ENCODE results near the gene CLDN19.
A peak's percentile ranks its signal among the peaks of the same experiment; 100 is the strongest.
"Not testable (repeated sequence)": the region's sequence is repeated elsewhere in the genome, so short reads cannot be mapped to it uniquely, and the experiment has no call there.

CLDN19 gene

GRCh38 chr1:42733415-42734200, 6.4 kb downstream of the CLDN19 start:
- TF ChIP-seq ZFX (IDR thresholded peaks at IDR 0.05; ENCODE audit: borderline replicate concordance) (no peak), CTCF (IDR thresholded peaks at IDR 0.05) (no peak)

DNA sequence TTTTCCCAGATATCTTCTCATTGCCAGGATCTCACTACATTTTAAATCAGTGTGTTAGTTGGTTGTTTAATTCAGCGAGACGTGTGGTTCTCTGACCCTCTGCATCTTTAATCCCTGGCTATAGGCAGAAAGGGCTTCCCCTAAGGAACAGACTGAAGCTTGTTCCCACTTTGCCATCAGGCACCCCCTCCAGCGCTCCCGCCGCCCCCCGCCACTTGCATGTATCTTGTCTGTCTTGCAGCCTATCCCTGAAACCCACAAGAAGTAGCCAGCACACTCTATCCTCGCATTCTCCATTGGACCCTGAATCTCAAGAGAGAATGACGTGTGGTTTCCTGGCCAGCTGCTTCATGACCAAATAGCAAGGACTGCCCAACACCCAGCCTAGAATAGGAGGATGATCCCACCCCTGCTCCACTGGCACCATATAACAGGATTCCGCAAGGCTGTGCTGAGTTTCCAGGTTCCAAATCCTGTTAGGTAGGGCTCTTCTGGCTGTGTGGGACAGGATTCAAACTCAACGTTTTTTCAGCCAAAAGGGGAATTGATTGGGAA, 7.8 kb downstream of the CLDN19 start:
- TF ChIP-seq CTCF (IDR thresholded peaks at IDR 0.05) (no peak), ZFX (IDR thresholded peaks at IDR 0.05; ENCODE audit: borderline replicate concordance) (no peak)
- no peak overlapping the region for H3K27ac ChIP-seq

More at GRCh38 chr1:42733415-42734200, 6.4 kb downstream of the CLDN19 start:
- no peak overlapping the region for H3K27ac ChIP-seq

- TF ChIP-seq ZFX (IDR thresholded peaks at IDR 0.05; ENCODE audit: borderline replicate concordance) = no peak
- TF ChIP-seq CTCF (IDR thresholded peaks at IDR 0.05) = no peak
- no peak overlapping the region for H3K27ac ChIP-seq
Measured at GRCh38 chr1:42731585-42731984, 8.5 kb downstream of the CLDN19 start.

DNA sequence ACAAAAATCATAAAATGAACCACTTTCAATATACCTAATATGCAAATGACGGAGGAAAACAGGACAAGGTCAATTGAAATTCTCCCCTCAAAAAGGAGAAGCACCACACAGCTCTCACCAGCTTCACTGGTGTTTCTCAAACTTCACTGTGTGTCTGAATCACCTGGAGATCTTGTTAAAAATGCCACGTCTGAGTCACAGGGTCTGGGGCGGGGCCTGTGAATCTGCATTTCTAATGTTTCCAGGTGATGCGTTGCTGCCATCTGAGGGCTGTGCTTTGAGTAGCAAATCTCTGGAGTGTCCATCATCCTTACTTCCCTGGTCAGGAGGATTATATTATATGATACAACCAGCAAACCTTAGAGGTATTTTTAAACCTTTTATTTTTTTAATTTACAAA, 9.0 kb downstream of the CLDN19 start:
- H3K27ac ChIP-seq = no peak overlapping the region
- no peak for TF ChIP-seq ZFX (IDR thresholded peaks at IDR 0.05; ENCODE audit: borderline replicate concordance)
- TF ChIP-seq CTCF (IDR thresholded peaks at IDR 0.05) = peak; percentile 70

DNA sequence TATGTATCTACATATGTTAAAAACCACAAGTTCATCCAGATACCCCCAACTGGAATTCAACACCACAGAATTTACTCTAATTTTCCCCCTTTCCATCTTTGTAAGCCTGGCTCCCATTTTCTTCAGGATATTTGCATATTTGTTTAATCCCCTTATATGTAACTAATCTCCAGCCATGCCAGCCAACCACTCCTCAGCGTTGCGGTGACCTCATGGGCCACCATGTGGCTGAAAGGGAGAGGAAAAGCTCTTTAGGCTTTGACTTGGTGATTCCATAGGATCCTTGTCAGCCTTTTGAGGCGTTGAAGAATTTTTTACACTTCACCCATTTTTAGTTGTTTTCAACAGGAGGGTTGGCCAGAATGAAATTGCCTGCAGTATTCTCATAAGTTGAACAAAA, 10.0 kb downstream of the CLDN19 start:
- H3K27ac ChIP-seq = no peak overlapping the region
- no peak for TF ChIP-seq ZFX (IDR thresholded peaks at IDR 0.05; ENCODE audit: borderline replicate concordance)
- TF ChIP-seq CTCF (IDR thresholded peaks at IDR 0.05) = no peak

DNA sequence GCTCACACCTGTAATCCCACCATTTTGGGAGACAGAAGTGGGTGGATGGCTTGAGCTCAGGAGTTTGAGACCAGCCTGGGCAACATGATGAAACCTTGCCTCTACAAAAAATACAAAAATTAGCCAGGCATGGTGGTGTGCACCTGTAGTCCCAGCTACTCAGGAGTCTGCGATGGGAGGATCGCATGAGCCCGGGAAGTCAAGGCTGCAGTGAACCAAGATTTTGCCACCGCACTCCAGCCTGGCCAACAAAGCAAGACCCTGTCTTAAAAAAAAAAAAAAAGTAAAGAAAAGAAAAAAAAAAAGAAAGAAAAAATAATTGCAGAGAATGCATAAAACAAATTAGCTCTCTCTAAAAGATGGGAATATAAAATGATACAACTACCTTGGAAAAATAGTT, 14.2 kb downstream of the CLDN19 start:
- not testable (repeated sequence) for H3K27ac ChIP-seq

GRCh38 chr1:42723511-42723910, 16.5 kb downstream of the CLDN19 start:
- TF ChIP-seq ZFX (IDR thresholded peaks at IDR 0.05; ENCODE audit: borderline replicate concordance) = no peak
- TF ChIP-seq CTCF (IDR thresholded peaks at IDR 0.05) = no peak
- H3K27ac ChIP-seq = no peak overlapping the region

- not testable (repeated sequence) for H3K27ac ChIP-seq
Measured at GRCh38 chr1:42722403-42722802, 17.6 kb downstream of the CLDN19 start.
